Esophagus squamous epithelium (tissue), 5 donors: ENCODE results near the gene ZNF429. TPM values are rescaled to one million over a fixed set of nuclear protein-coding genes. Genes with fewer than 3 reads are reported as not detected.
"Not testable (repeated sequence)": the region's sequence is repeated elsewhere in the genome, so short reads cannot be mapped to it uniquely, and the experiment has no call there.

Source experiments
- DNase-seq: peaks from one replicate; lab custom pipeline; 2025; lab: John Stamatoyannopoulos, UW
- H3K27ac ChIP-seq, 4 donors: fragments of 200-600 bp; sonication (generic); one replicate each; pipeline ENCODE4 v1.5.1; 2016 to 2019; ENCODE audit warnings: mild to moderate bottlenecking in 1 of 4
- H3K27me3 ChIP-seq, 4 donors: fragments of 200-600 bp; sonication (generic); 1 replicate in 3 of 4; 2 replicates in 1 of 4; pipeline versions ENCODE4 v1.5.1 to v1.6.0; 2017 to 2021; ENCODE audit warnings: antibody characterized with exemption in 1 of 4
- H3K36me3 ChIP-seq, 3 donors: fragments of 200-600 bp; sonication (generic); one replicate each; pipeline ENCODE4 v1.5.1; 2016 to 2019
- H3K4me1 ChIP-seq, 3 donors: fragments of 200-600 bp; sonication (generic); one replicate each; pipeline ENCODE4 v1.5.1; 2017 to 2019
- H3K4me3 ChIP-seq, 4 donors: fragments of 200-600 bp; sonication (generic); 1 replicate in 3 of 4; 2 replicates in 1 of 4; pipeline ENCODE4 v1.5.1; 2016 to 2019; ENCODE audit warnings: mild to moderate bottlenecking in 2 of 4, moderate library complexity in 1 of 4
- H3K9me3 ChIP-seq, 3 donors: fragments of 200-600 bp; sonication (generic); one replicate each; pipeline ENCODE4 v1.5.1; 2016 to 2019
- POLR2A ChIP-seq, 4 donors: fragments of 450-650 bp; IDR thresholded peaks; one replicate each; pipeline ENCODE4 v1.6.1; 2017; ENCODE audit warnings: antibody characterized with exemption in 4 of 4, mild to moderate bottlenecking in 4 of 4, moderate library complexity in 3 of 4
- WGBS, 2 donors: methylation state at CpG; one replicate each; pipeline ENCODE4 v1.1.5; 2018; 5-methylcytosine and 5-hydroxymethylcytosine counted together
- intact Hi-C: fragments of 100-400 bp; cut with DNase I; formaldehyde crosslinking; loops from one replicate; pipeline ENCODE4 v1.15.0; 2022
- total RNA-seq, 4 donors: library from RNA; depleted of rRNA; stranded (reverse); fragments of >200 nt; gene quantifications; one replicate each; pipeline ENCODE4 v1.1.0, GENCODE V29; 2016
- TF ChIP-seq, protein P1 (sequence below), 6 experiments: fragments of 450-650 bp in 4 of 6; fragments of 200-600 bp in 2 of 6; sonication (generic) in 2 of 6; IDR thresholded peaks; one replicate each; pipeline ENCODE4 v1.5.1; 2016 to 2019; ENCODE audit warnings: antibody characterized with exemption in 6 of 6, mild to moderate bottlenecking in 4 of 6, moderate library complexity in 4 of 6
- donor health status: DM: yes; HTN: yes; CAD: no.

ZNF429 gene
- total RNA-seq, 4 donors from 2014 or later = 3.1 to 13.7 (median 5.2) TPM

DNA sequence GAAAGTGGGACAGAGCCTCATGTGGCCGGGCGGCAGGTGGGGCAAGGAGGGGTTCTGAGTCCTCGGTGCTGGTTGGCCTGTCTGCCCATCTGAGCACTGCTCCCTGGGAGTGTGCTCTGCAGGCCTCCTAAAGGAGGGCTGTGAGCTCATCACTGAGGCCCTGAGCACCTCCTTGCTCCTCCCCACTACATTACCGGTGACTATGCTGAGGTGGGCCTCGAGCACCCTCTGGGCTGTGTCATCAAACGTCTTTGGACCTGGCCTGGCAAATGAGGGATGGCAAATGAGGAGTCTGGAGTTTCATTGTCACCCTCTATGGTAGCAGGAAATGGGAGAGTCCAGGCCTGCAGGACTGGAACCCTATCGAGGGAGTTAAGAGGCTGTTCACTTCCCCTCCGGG is 38.8 kb upstream of the ZNF429 start:
- TF ChIP-seq POLR2A (IDR thresholded peaks at IDR 0.05) = no peak
- TF ChIP-seq, protein P1, sequence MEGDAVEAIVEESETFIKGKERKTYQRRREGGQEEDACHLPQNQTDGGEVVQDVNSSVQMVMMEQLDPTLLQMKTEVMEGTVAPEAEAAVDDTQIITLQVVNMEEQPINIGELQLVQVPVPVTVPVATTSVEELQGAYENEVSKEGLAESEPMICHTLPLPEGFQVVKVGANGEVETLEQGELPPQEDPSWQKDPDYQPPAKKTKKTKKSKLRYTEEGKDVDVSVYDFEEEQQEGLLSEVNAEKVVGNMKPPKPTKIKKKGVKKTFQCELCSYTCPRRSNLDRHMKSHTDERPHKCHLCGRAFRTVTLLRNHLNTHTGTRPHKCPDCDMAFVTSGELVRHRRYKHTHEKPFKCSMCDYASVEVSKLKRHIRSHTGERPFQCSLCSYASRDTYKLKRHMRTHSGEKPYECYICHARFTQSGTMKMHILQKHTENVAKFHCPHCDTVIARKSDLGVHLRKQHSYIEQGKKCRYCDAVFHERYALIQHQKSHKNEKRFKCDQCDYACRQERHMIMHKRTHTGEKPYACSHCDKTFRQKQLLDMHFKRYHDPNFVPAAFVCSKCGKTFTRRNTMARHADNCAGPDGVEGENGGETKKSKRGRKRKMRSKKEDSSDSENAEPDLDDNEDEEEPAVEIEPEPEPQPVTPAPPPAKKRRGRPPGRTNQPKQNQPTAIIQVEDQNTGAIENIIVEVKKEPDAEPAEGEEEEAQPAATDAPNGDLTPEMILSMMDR (IDR thresholded peaks at IDR 0.05) = no peak
- peaks cover 0 to 10% (median 0%) of the 10 kb centered on the region in 4 donors for H3K27me3 ChIP-seq
- intact Hi-C loops = no loop called here
- H3K4me3 ChIP-seq = no peak overlapping the region
- no peak for DNase-seq
- H3K36me3 ChIP-seq = no peaks in the 10 kb centered on the region
- WGBS, 2 donors = 81% methylated on average over 3 of the region's 8 CpGs; no CpG with 5 or more reads in 1 of the 2 donors
- H3K27ac ChIP-seq = no peak overlapping the region
- H3K4me1 ChIP-seq = no peaks in the 10 kb centered on the region
- peaks cover 0 to 50% (median 0%) of the 10 kb centered on the region in 3 donors for H3K9me3 ChIP-seq

- H3K4me1 ChIP-seq = no peaks in the 10 kb centered on the region
- no peaks in the 10 kb centered on the region for H3K36me3 ChIP-seq
- DNase-seq = no peak
- no peak overlapping the region for H3K4me3 ChIP-seq
- TF ChIP-seq, protein P1 (IDR thresholded peaks at IDR 0.05) = no peak
- no peak for TF ChIP-seq POLR2A (IDR thresholded peaks at IDR 0.05)
- WGBS, 2 donors = 73 to 100% methylated on average over 2 to 4 of the region's 5 CpGs
- H3K27me3 ChIP-seq = peaks cover 0 to 2% (median 0%) of the 10 kb centered on the region in 4 donors
- no peak overlapping the region for H3K27ac ChIP-seq
- H3K9me3 ChIP-seq = peaks cover 0 to 41% (median 0%) of the 10 kb centered on the region in 3 donors
- intact Hi-C loops = no loop called here
Measured at GRCh38 chr19:21468791-21469190, 36.6 kb upstream of the ZNF429 start.

GRCh38 chr19:21472507-21472906 is 32.9 kb upstream of the ZNF429 start:
- Histone ChIP-seq H3K27ac (no peak overlapping the region), H3K4me3 (no peak overlapping the region), H3K36me3 (no peaks in the 10 kb centered on the region), H3K9me3 (peaks cover 0 to 38% (median 3%) of the 10 kb centered on the region in 3 donors), H3K4me1 (peaks cover 0 to 11% (median 7%) of the 10 kb centered on the region in 3 donors), H3K27me3 (peaks cover 0 to 9% (median 0%) of the 10 kb centered on the region in 4 donors)
- no peak for DNase-seq
- intact Hi-C loops = no loop called here
- TF ChIP-seq, protein P1 (IDR thresholded peaks at IDR 0.05) = no peak
- TF ChIP-seq POLR2A (IDR thresholded peaks at IDR 0.05) = no peak

DNA sequence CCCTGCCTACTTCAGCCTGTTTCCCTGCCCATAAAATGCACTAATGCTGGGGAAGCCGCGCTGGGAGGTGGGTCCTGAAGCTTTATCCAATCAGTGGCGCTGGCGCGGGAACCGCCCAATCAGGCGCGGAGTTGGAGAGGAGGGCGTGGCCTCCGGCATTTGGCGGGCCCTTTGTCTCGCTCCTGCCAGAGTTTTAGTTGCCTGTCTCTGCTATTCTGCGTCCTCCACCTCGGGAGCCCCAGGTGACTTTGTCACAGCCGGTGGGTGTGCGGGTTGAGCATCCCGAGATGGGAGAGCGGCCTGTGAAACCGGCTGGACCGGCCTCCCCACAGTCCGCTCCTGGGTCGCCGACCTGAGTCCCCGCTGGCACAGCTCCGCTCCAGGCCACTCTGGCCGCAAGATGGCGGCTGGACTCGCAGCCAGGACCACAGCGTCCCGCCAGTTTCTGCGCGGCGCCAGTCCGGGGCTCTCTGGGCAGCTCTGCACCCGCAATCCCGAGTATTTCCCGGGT is 30.7 kb upstream of the ZNF429 start:
- WGBS, 2 donors = 3 to 4% methylated on average over 11 to 16 of the region's 37 CpGs
- Histone ChIP-seq H3K36me3 (no peaks in the 10 kb centered on the region), H3K27me3 (peaks cover 0 to 9% (median 0%) of the 10 kb centered on the region in 4 donors), H3K27ac (no peak overlapping the region), H3K9me3 (peaks cover 0 to 42% (median 3%) of the 10 kb centered on the region in 3 donors), H3K4me1 (peaks cover 0 to 11% (median 7%) of the 10 kb centered on the region in 3 donors), H3K4me3 (peak overlapping the region; percentile 19 to 63 (median 40))
- no peak for TF ChIP-seq POLR2A (IDR thresholded peaks at IDR 0.05)
- TF ChIP-seq, protein P1 (IDR thresholded peaks at IDR 0.05) = no peak
- DNase-seq = no peak
- intact Hi-C loops = no loop called here

DNA sequence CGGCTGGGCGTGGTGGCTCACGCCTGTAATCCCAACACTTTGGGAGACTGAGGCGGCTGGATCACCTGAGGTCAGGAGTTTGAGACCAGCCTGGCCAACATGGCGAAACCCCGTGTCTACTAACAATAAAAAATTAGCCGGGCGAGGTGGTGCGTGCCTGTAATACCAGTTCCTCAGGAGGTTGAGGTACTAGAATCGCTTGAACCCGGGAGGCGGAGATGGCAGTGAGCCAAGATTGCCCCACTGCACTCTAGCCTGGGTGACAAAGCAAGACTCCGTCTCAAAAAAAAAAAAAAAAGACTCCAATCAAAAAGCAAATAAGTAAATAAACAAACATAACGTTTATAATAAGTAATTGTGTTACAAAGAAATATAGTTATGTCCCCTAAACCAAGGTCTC is 23.0 kb upstream of the ZNF429 start:
- H3K27me3 ChIP-seq, intact Hi-C loops, H3K4me3 ChIP-seq, H3K4me1 ChIP-seq, H3K27ac ChIP-seq, H3K36me3 ChIP-seq, DNase-seq: not testable (repeated sequence)
- H3K9me3 ChIP-seq = peaks cover 0 to 33% (median 6%) of the 10 kb centered on the region in 3 donors
- 83 to 96% methylated on average over 14 of the region's 14 CpGs for WGBS, 2 donors
